IMR-90 (cell line): Measurements from ENCODE around the gene SRD5A3. TPM values are rescaled to one million over a fixed set of nuclear protein-coding genes. Genes with fewer than 3 reads are reported as not detected.

Source experiments
- ATAC-seq: fragments of 200-7000 bp; cut with Tn5 transposase; 2 replicates; pipeline ENCODE4 v1.9.1; 2020; ENCODE audit warnings: low read depth, mild to moderate bottlenecking, moderate library complexity
- BruUV-seq: library from RNA; stranded (reverse); fragments of 400-500 nt; replicated peaks from 2 replicates; lab custom pipeline; 2021; lab: Mats Ljungman, UMichigan
- CTCF ChIA-PET: fragments of 300-600 bp; formaldehyde crosslinking; extraction: SDS; loops from one replicate; lab custom pipeline; 2021; ENCODE audit warnings: antibody characterized with exemption; lab: Yijun Ruan, JAX
- POLR2A ChIA-PET: fragments of 300-600 bp; sonication (Branson Sonifier 250); formaldehyde crosslinking; loops from one replicate; lab custom pipeline; 2022; ENCODE audit warnings: antibody characterized with exemption; ENCODE audit not compliant: unreplicated experiment; lab: Charles Lee
- DNase-seq: peaks from one replicate; pipeline ENCODE4 v3.0.0; 2013
- H2AFZ ChIP-seq: replicated peaks from 2 replicates; pipeline ENCODE3; 2013; ENCODE audit warnings: low read length, mild to moderate bottlenecking; ENCODE audit not compliant: poor library complexity
- H2AK5ac ChIP-seq: 2 replicates; pipeline ENCODE4 v1.6.1; 2013; ENCODE audit warnings: low read depth, low read length, inconsistent platforms
- H2AK9ac ChIP-seq: replicated peaks from 2 replicates; pipeline ENCODE3; 2013; ENCODE audit warnings: mild to moderate bottlenecking, low read depth, low read length, moderate library complexity; ENCODE audit not compliant: poor library complexity
- H2BK120ac ChIP-seq: 2 replicates; pipeline ENCODE4 v1.6.1; 2013; ENCODE audit warnings: low read depth, low read length, inconsistent platforms
- H2BK15ac ChIP-seq: 3 replicates; pipeline ENCODE4 v1.6.1; 2013; ENCODE audit warnings: low read depth, low read length, inconsistent platforms
- H2BK20ac ChIP-seq: 2 replicates; pipeline ENCODE4 v1.6.1; 2013; ENCODE audit warnings: low read depth, mild to moderate bottlenecking, inconsistent platforms, low read length, moderate library complexity
- H2BK5ac ChIP-seq: 2 replicates; pipeline ENCODE4 v1.6.1; 2013; ENCODE audit warnings: mild to moderate bottlenecking, low read depth, low read length, inconsistent platforms; ENCODE audit not compliant: poor library complexity, severe bottlenecking
- H3K14ac ChIP-seq: replicated peaks from 2 replicates; pipeline ENCODE4 v1.6.1; 2013; ENCODE audit warnings: low read depth, low read length, inconsistent platforms
- H3K18ac ChIP-seq: 2 replicates; pipeline ENCODE4 v1.6.1; 2013; ENCODE audit warnings: low read depth, low read length, control low read depth
- H3K23ac ChIP-seq: 2 replicates; pipeline ENCODE4 v1.6.1; 2013; ENCODE audit warnings: low read depth, low read length, inconsistent platforms
- H3K27ac ChIP-seq: 2 replicates; pipeline ENCODE4 v1.5.1; 2013; ENCODE audit warnings: mild to moderate bottlenecking, control low read depth, low read length; ENCODE audit not compliant: insufficient read depth
- H3K27me3 ChIP-seq: 2 replicates; pipeline ENCODE4 v1.6.1; 2013; ENCODE audit warnings: low read length; ENCODE audit not compliant: control insufficient read depth, insufficient read depth
- H3K36me3 ChIP-seq: 2 replicates; pipeline ENCODE4 v1.6.1; 2013; ENCODE audit warnings: low read length, mixed read lengths; ENCODE audit not compliant: control insufficient read depth, insufficient read depth
- H3K4ac ChIP-seq: 2 replicates; pipeline ENCODE4 v1.6.1; 2013; ENCODE audit warnings: low read depth, low read length, inconsistent platforms
- H3K4me1 ChIP-seq: 2 replicates; pipeline ENCODE4 v1.6.1; 2013; ENCODE audit warnings: low read length, mixed read lengths; ENCODE audit not compliant: control insufficient read depth, insufficient read depth
- H3K4me2 ChIP-seq: 2 replicates; pipeline ENCODE4 v1.6.1; 2013; ENCODE audit warnings: low read depth, mild to moderate bottlenecking, control low read depth, low read length, moderate library complexity
- H3K4me3 ChIP-seq: 2 replicates; pipeline ENCODE4 v1.5.1; 2013; ENCODE audit warnings: low read depth, mild to moderate bottlenecking, control low read depth, low read length, moderate library complexity; ENCODE audit not compliant: insufficient read depth
- H3K56ac ChIP-seq: 2 replicates; pipeline ENCODE4 v1.6.1; 2013; ENCODE audit warnings: low read length, inconsistent platforms; ENCODE audit not compliant: insufficient read depth; ENCODE audit errors: extremely low read depth
- H3K79me1 ChIP-seq, 2 experiments: 2 replicates each; pipeline ENCODE4 v1.6.1; 2013; ENCODE audit warnings: low read length in 2 of 2, inconsistent platforms in 1 of 2, low read depth in 1 of 2
- H3K9ac ChIP-seq: 2 replicates; pipeline ENCODE4 v1.6.1; 2013; ENCODE audit warnings: low read depth, low read length, control low read depth
- H3K9me1 ChIP-seq: 2 replicates; pipeline ENCODE4 v1.6.1; 2013; ENCODE audit warnings: low read length, inconsistent platforms; ENCODE audit not compliant: insufficient read depth
- H3K9me3 ChIP-seq: 2 replicates; pipeline ENCODE4 v1.6.1; 2013; ENCODE audit warnings: low read length; ENCODE audit not compliant: control insufficient read depth, insufficient read depth
- H4K20me1 ChIP-seq: 2 replicates; pipeline ENCODE4 v1.6.1; 2013; ENCODE audit warnings: low read length, inconsistent platforms; ENCODE audit not compliant: insufficient read depth
- H4K5ac ChIP-seq: 2 replicates; pipeline ENCODE4 v1.6.1; 2013; ENCODE audit warnings: mild to moderate bottlenecking, low read depth, low read length, control low read depth
- H4K8ac ChIP-seq, 2 experiments: 2 replicates each; pipeline ENCODE4 v1.6.1; 2013; ENCODE audit warnings: low read depth in 2 of 2, low read length in 2 of 2, control low read depth in 1 of 2, inconsistent platforms in 1 of 2
- H4K91ac ChIP-seq: 2 replicates; pipeline ENCODE4 v1.6.1; 2013; ENCODE audit warnings: low read depth, low read length, inconsistent platforms; ENCODE audit not compliant: insufficient read depth
- BHLHE40 ChIP-seq: fragments of 150-350 bp; IDR thresholded peaks from 2 replicates; pipeline ENCODE4 v1.6.1; 2016; ENCODE audit warnings: mild to moderate bottlenecking, low read depth, low read length
- CHD1 ChIP-seq: IDR thresholded peaks from 2 replicates; pipeline ENCODE4 v1.6.1; 2012; ENCODE audit warnings: low read depth, low read length, improper control_type of control experiment
- CTCF ChIP-seq: conservative IDR thresholded peaks from 2 replicates; pipeline ENCODE4 v1.5.1; 2012; ENCODE audit warnings: mild to moderate bottlenecking, low read depth, low read length, improper control_type of control experiment
- FOS ChIP-seq: fragments of 150-350 bp; IDR thresholded peaks from 2 replicates; pipeline ENCODE4 v1.6.1; 2016; ENCODE audit warnings: low read depth, low read length
- MAFK ChIP-seq: IDR thresholded peaks from 2 replicates; pipeline ENCODE4 v1.6.1; 2012; ENCODE audit warnings: low read depth, low read length, improper control_type of control experiment
- MAZ ChIP-seq: IDR thresholded peaks from 2 replicates; pipeline ENCODE4 v1.6.1; 2012; ENCODE audit warnings: low read depth, mild to moderate bottlenecking, low read length, improper control_type of control experiment, moderate library complexity, borderline replicate concordance
- MXI1 ChIP-seq: IDR thresholded peaks from 2 replicates; pipeline ENCODE4 v1.6.1; 2012; ENCODE audit warnings: low read depth, mild to moderate bottlenecking, low read length, moderate library complexity, borderline replicate concordance
- NFE2L2 ChIP-seq: fragments of 150-350 bp; IDR thresholded peaks from 2 replicates; pipeline ENCODE4 v1.6.1; 2016; ENCODE audit warnings: low read depth, mild to moderate bottlenecking, low read length
- POLR2A ChIP-seq: IDR thresholded peaks from 2 replicates; pipeline ENCODE4 v1.6.1; 2012; ENCODE audit warnings: mild to moderate bottlenecking, low read depth, low read length
- RAD21 ChIP-seq: IDR thresholded peaks from 2 replicates; pipeline ENCODE4 v1.6.1; 2012; ENCODE audit warnings: low read length, improper control_type of control experiment
- RCOR1 ChIP-seq: IDR thresholded peaks from 2 replicates; pipeline ENCODE4 v1.6.1; 2012; ENCODE audit warnings: mild to moderate bottlenecking, low read length, improper control_type of control experiment; ENCODE audit not compliant: insufficient replicate concordance
- RFX5 ChIP-seq: IDR thresholded peaks from 2 replicates; pipeline ENCODE4 v1.8.0; 2012; ENCODE audit warnings: low read depth, mild to moderate bottlenecking, low read length, moderate library complexity
- SMC3 ChIP-seq: fragments of 150-350 bp; IDR thresholded peaks from 2 replicates; pipeline ENCODE4 v1.6.1; 2016; ENCODE audit warnings: low read depth, mild to moderate bottlenecking, antibody characterized with exemption, low read length, moderate library complexity
- WGBS, 2 experiments: methylation state at CpG; one replicate each; pipeline versions ENCODE4 v1.1.5 to v1.1.7; 2013; ENCODE audit warnings: missing lambda C conversion rate in 2 of 2; ENCODE audit not compliant: insufficient read length in 1 of 2; ENCODE audit errors: extremely low coverage in 2 of 2; 5-methylcytosine and 5-hydroxymethylcytosine counted together
- dilution Hi-C: fragments of 300-500 bp; cut with HindIII; formaldehyde crosslinking; loops from one replicate; pipeline ENCODE4 v1.14.3; 2018; ENCODE audit warnings: low sequenced_read_pairs; ENCODE audit not compliant: unreplicated experiment
- in situ Hi-C: fragments of 300-500 bp; cut with MboI; formaldehyde crosslinking; loops from 3 replicates; pipeline ENCODE4 v1.14.3; 2019; ENCODE audit warnings: low sequenced_read_pairs, inconsistent platforms, mixed read lengths
- intact Hi-C: fragments of 100-400 bp; cut with micrococcal nuclease; formaldehyde crosslinking; loops from 2 replicates; pipeline ENCODE4 v1.10.0; 2022
- polyA plus RNA-seq, 3 experiments: library from polyadenylated mRNA; depleted of rRNA; stranded (reverse); fragments of >200 nt; gene quantifications; 2 replicates each; pipeline ENCODE4 v1.2.3, GENCODE V29; 2012; ENCODE audit warnings: low replicate concordance in 1 of 3
- total RNA-seq: library from RNA; depleted of rRNA; stranded (reverse); fragments of >200 nt; gene quantifications from 2 replicates; pipeline ENCODE4 v1.2.3, GENCODE V29; 2012
- TF ChIP-seq, protein P1 (sequence below): fragments of 150-350 bp; IDR thresholded peaks from 2 replicates; pipeline ENCODE4 v1.6.1; 2017; ENCODE audit warnings: mild to moderate bottlenecking, antibody characterized with exemption, low read length, low read depth
- TF ChIP-seq, protein P2 (sequence below): fragments of 150-350 bp; IDR thresholded peaks from 2 replicates; pipeline ENCODE4 v1.6.1; 2016; ENCODE audit warnings: low read depth, mild to moderate bottlenecking, low read length, moderate library complexity, borderline replicate concordance

SRD5A3 gene
- total and polyA plus RNA-seq, 2 of the 4 experiments (the other 2 are of a cell fraction), result 5.6 to 6.8 TPM

GRCh38 chr4:55365345-55365728 is 19.3 kb downstream of the SRD5A3 start:
- dilution Hi-C loops, result no loop called here
- no peak overlapping the region for H3K27ac ChIP-seq
- ChIA-PET CTCF (interaction anchor here (0.7 to 0.9 kb wide), 2 partner anchors 19 to 30 kb away, joined by 3 read pairs; no protein-coding TSS in a partner anchor), POLR2A (no interaction called here)
- no peak overlapping the region for H2BK20ac ChIP-seq
- no peak overlapping the region for H4K8ac ChIP-seq
- H3K4me1 ChIP-seq, result peaks cover 3% of the 10 kb centered on the region; the same call in 1 of the 2 replicates
- H3K4me2 ChIP-seq, result no peak overlapping the region
- H2BK15ac ChIP-seq, result no peak overlapping the region
- no peak overlapping the region for H3K56ac ChIP-seq
- TF ChIP-seq MXI1 (no peak), CHD1 (no peak), FOS (no peak), BHLHE40 (no peak), SMC3 (no peak), RFX5 (no peak), MAFK (no peak), RCOR1 (no peak), RAD21 (no peak), CTCF (no peak), MAZ (no peak), NFE2L2 (no peak), POLR2A (no peak)
- TF ChIP-seq, protein P1, sequence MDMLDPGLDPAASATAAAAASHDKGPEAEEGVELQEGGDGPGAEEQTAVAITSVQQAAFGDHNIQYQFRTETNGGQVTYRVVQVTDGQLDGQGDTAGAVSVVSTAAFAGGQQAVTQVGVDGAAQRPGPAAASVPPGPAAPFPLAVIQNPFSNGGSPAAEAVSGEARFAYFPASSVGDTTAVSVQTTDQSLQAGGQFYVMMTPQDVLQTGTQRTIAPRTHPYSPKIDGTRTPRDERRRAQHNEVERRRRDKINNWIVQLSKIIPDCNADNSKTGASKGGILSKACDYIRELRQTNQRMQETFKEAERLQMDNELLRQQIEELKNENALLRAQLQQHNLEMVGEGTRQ, result no peak
- TF ChIP-seq, protein P2, sequence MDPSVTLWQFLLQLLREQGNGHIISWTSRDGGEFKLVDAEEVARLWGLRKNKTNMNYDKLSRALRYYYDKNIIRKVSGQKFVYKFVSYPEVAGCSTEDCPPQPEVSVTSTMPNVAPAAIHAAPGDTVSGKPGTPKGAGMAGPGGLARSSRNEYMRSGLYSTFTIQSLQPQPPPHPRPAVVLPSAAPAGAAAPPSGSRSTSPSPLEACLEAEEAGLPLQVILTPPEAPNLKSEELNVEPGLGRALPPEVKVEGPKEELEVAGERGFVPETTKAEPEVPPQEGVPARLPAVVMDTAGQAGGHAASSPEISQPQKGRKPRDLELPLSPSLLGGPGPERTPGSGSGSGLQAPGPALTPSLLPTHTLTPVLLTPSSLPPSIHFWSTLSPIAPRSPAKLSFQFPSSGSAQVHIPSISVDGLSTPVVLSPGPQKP, result no peak
- H2BK120ac ChIP-seq, result no peak overlapping the region
- no peaks in the 10 kb centered on the region for H4K20me1 ChIP-seq
- H4K91ac ChIP-seq, result no peak overlapping the region
- no peak overlapping the region for H2BK5ac ChIP-seq
- DNase-seq, result no peak
- no peak overlapping the region for H2AFZ ChIP-seq
- in situ Hi-C loops, result no loop called here
- H3K23ac ChIP-seq, result no peak overlapping the region
- H3K9ac ChIP-seq, result no peak overlapping the region
- no peak overlapping the region for H3K18ac ChIP-seq
- no peak overlapping the region for H2AK9ac ChIP-seq
- no peak for ATAC-seq
- no CpG with 5 or more reads among the region's 7 CpGs for WGBS, 2 experiments
- no peaks in the 10 kb centered on the region for H3K9me3 ChIP-seq
- H3K14ac ChIP-seq, result no peak overlapping the region
- no peaks in the 10 kb centered on the region for H3K36me3 ChIP-seq
- no peak overlapping the region for H3K4me3 ChIP-seq
- no peak overlapping the region for H3K4ac ChIP-seq
- no peaks in the 10 kb centered on the region; a peak in 1 of 4 replicates for H3K79me1 ChIP-seq
- BruUV-seq, result no TSS peak
- no peak overlapping the region for H4K5ac ChIP-seq
- H2AK5ac ChIP-seq, result no peak overlapping the region
- intact Hi-C loops, result no loop called here
- no peaks in the 10 kb centered on the region for H3K9me1 ChIP-seq
- H3K27me3 ChIP-seq, result no peaks in the 10 kb centered on the region
